H1 (cell line): ENCODE data around the gene HOXA6. TPM values are rescaled to one million over a fixed set of nuclear protein-coding genes. Genes with fewer than 3 reads are reported as not detected.

Source experiments
- CTCF ChIA-PET: fragments of 300-600 bp; sonication (Branson Sonifier 250); formaldehyde crosslinking; loops from one replicate; lab custom pipeline; 2021; ENCODE audit not compliant: partially characterized antibody; lab: Charles Lee
- POLR2A ChIA-PET: fragments of 300-600 bp; sonication (Branson Sonifier 250); formaldehyde crosslinking; loops from one replicate; lab custom pipeline; 2021; ENCODE audit warnings: inconsistent platforms; ENCODE audit not compliant: partially characterized antibody; lab: Charles Lee
- DNase-seq, 2 experiments: peaks; one replicate each; pipeline versions ENCODE4 v3.0.0 to v3.0.0-alpha.2; 2010 to 2022; ENCODE audit warnings: low spot score in 2 of 2, low read depth in 1 of 2, mixed read lengths in 1 of 2
- FAIRE-seq: peaks from 2 replicates; lab custom pipeline; 2011; peaks lifted over from hg19 to GRCh38; lab: Jason Lieb, UNC
- H2AFZ ChIP-seq: 2 replicates; pipeline ENCODE4 v1.8.1; 2012; ENCODE audit warnings: low read length, inconsistent platforms
- H2AK5ac ChIP-seq: 2 replicates; pipeline ENCODE4 v1.6.1; 2013; ENCODE audit warnings: low read depth, low read length
- H2BK120ac ChIP-seq: replicated peaks from 2 replicates; pipeline ENCODE3; 2013; ENCODE audit warnings: low read depth, low read length, inconsistent platforms
- H2BK12ac ChIP-seq: 2 replicates; pipeline ENCODE4 v1.6.1; 2013; ENCODE audit warnings: low read depth, low read length
- H2BK15ac ChIP-seq: 2 replicates; pipeline ENCODE4 v1.6.1; 2013; ENCODE audit warnings: low read length
- H2BK20ac ChIP-seq: 2 replicates; pipeline ENCODE4 v1.6.1; 2013; ENCODE audit warnings: low read length
- H2BK5ac ChIP-seq: 2 replicates; pipeline ENCODE4 v1.6.1; 2013; ENCODE audit warnings: low read depth, low read length
- H3K14ac ChIP-seq: 2 replicates; pipeline ENCODE4 v1.6.1; 2013; ENCODE audit warnings: inconsistent platforms; ENCODE audit not compliant: insufficient read length
- H3K18ac ChIP-seq: 2 replicates; pipeline ENCODE4 v1.6.1; 2013; ENCODE audit warnings: low read length; ENCODE audit errors: extremely low read depth
- H3K23ac ChIP-seq: 2 replicates; pipeline ENCODE4 v1.6.1; 2013; ENCODE audit warnings: inconsistent platforms; ENCODE audit not compliant: insufficient read length
- H3K23me2 ChIP-seq: 2 replicates; pipeline ENCODE4 v1.6.1; 2013; ENCODE audit warnings: low read depth, low read length
- H3K27ac ChIP-seq: 2 replicates; pipeline ENCODE4 v1.6.1; 2011; ENCODE audit warnings: low read depth, low read length, inconsistent platforms
- H3K27me3 ChIP-seq, 4 experiments: replicated peaks in 1 of 4; 1 replicate in 1 of 4; 2 replicates in 3 of 4; pipeline versions ENCODE4 v1.6.1 to v1.8.1; 2011 to 2013; ENCODE audit warnings: low read length in 3 of 4, mild to moderate bottlenecking in 3 of 4, inconsistent platforms in 2 of 4, mixed read lengths in 2 of 4, moderate library complexity in 1 of 4; ENCODE audit not compliant: control insufficient read depth in 3 of 4, insufficient read depth in 3 of 4; ENCODE audit errors: extremely low read depth in 1 of 4
- H3K36me3 ChIP-seq, 4 experiments: 2 replicates each; pipeline versions ENCODE4 v1.6.1 to v1.8.1; 2011 to 2013; ENCODE audit warnings: mild to moderate bottlenecking in 4 of 4, low read length in 3 of 4, moderate library complexity in 2 of 4, control low read depth in 1 of 4, inconsistent platforms in 1 of 4; ENCODE audit not compliant: insufficient read depth in 4 of 4, control insufficient read depth in 2 of 4
- H3K4ac ChIP-seq: replicated peaks from 2 replicates; pipeline ENCODE3; 2013; ENCODE audit warnings: low read length, low read depth, mixed read lengths, inconsistent platforms; ENCODE audit not compliant: insufficient read length
- H3K4me1 ChIP-seq, 4 experiments: replicated peaks in 1 of 4; 1 replicate in 1 of 4; 2 replicates in 3 of 4; pipeline versions ENCODE4 v1.6.1 to v1.8.1; 2011 to 2013; ENCODE audit warnings: low read length in 3 of 4, inconsistent platforms in 2 of 4, mixed read lengths in 1 of 4; ENCODE audit not compliant: insufficient read depth in 4 of 4, control insufficient read depth in 3 of 4
- H3K4me2 ChIP-seq, 2 experiments: 2 replicates each; pipeline versions ENCODE4 v1.6.1 to v1.8.1; 2011 to 2013; ENCODE audit warnings: low read depth in 2 of 2, low read length in 2 of 2, control low read depth in 1 of 2, inconsistent platforms in 1 of 2, mild to moderate bottlenecking in 1 of 2; ENCODE audit not compliant: insufficient read depth in 1 of 2
- H3K4me3 ChIP-seq, 4 experiments: fragments of 200-600, 300-600 bp in 1 of 4; sonication (generic), shearing (Covaris generic), sonication (Bioruptor Twin) in 1 of 4; 2 replicates each; pipeline versions ENCODE4 v1.5.1 to v1.8.1; 2011 to 2016; ENCODE audit warnings: low read length in 4 of 4, low read depth in 3 of 4, control low read depth in 2 of 4, inconsistent platforms in 2 of 4, mild to moderate bottlenecking in 2 of 4, mixed read lengths in 1 of 4, moderate library complexity in 1 of 4; ENCODE audit not compliant: insufficient read depth in 2 of 4; ENCODE audit errors: extremely low read depth in 1 of 4
- H3K56ac ChIP-seq: replicated peaks from 2 replicates; pipeline ENCODE3; 2013; ENCODE audit warnings: low read depth, mild to moderate bottlenecking, mixed read lengths, low read length, inconsistent platforms; ENCODE audit not compliant: insufficient read length
- H3K79me1 ChIP-seq: 2 replicates; pipeline ENCODE4 v1.6.1; 2013; ENCODE audit warnings: low read depth, low read length, control low read depth
- H3K79me2 ChIP-seq, 2 experiments: 2 replicates each; pipeline versions ENCODE4 v1.6.1 to v1.8.1; 2012 to 2013; ENCODE audit warnings: low read length in 2 of 2, mild to moderate bottlenecking in 2 of 2, inconsistent platforms in 1 of 2; ENCODE audit not compliant: insufficient read depth in 2 of 2, control insufficient read depth in 1 of 2
- H3K9ac ChIP-seq, 4 experiments: replicated peaks in 1 of 4; 1 replicate in 1 of 4; 2 replicates in 3 of 4; pipeline versions ENCODE4 v1.6.1 to v1.8.1; 2011 to 2013; ENCODE audit warnings: low read depth in 3 of 4, low read length in 3 of 4, control low read depth in 2 of 4, mild to moderate bottlenecking in 2 of 4, moderate library complexity in 2 of 4, inconsistent platforms in 1 of 4; ENCODE audit errors: extremely low read depth in 1 of 4
- H3K9me3 ChIP-seq, 2 experiments: 2 replicates each; pipeline versions ENCODE4 v1.6.1 to v1.8.1; 2012 to 2013; ENCODE audit warnings: mild to moderate bottlenecking in 2 of 2, moderate library complexity in 2 of 2, control low read depth in 1 of 2, inconsistent platforms in 1 of 2, low read depth in 1 of 2, low read length in 1 of 2, mixed read lengths in 1 of 2; ENCODE audit not compliant: insufficient read depth in 2 of 2
- H4K20me1 ChIP-seq, 2 experiments: replicated peaks in 1 of 2; 2 replicates each; pipeline versions ENCODE3 to v1.8.1; 2011 to 2013; ENCODE audit warnings: inconsistent platforms in 2 of 2, low read length in 2 of 2, mild to moderate bottlenecking in 1 of 2; ENCODE audit not compliant: insufficient read depth in 2 of 2, control insufficient read depth in 1 of 2
- H4K5ac ChIP-seq: 2 replicates; pipeline ENCODE4 v1.6.1; 2013; ENCODE audit warnings: low read length, low read depth, mixed read lengths, inconsistent platforms; ENCODE audit not compliant: insufficient read length
- H4K8ac ChIP-seq: 2 replicates; pipeline ENCODE4 v1.8.0; 2013; ENCODE audit warnings: mild to moderate bottlenecking, moderate library complexity, low read length, inconsistent platforms; ENCODE audit not compliant: insufficient read depth; ENCODE audit errors: extremely low read depth
- H4K91ac ChIP-seq: replicated peaks from 2 replicates; pipeline ENCODE3; 2013; ENCODE audit warnings: low read length, mixed read lengths, inconsistent platforms; ENCODE audit not compliant: insufficient read length
- RNF2 ChIP-seq: fragments of 200-900, 300-1000 bp; sonication (generic); IDR thresholded peaks from 2 replicates; pipeline ENCODE4 v1.7.1; 2016; ENCODE audit warnings: borderline replicate concordance, low read depth, mild to moderate bottlenecking, antibody characterized with exemption, low read length; ENCODE audit not compliant: poor library complexity, severe bottlenecking; ENCODE audit errors: missing control alignments
- SUZ12 ChIP-seq: fragments of 200-600 bp; sonication (generic); IDR thresholded peaks from 2 replicates; pipeline ENCODE4 v1.6.1; 2012; ENCODE audit warnings: mild to moderate bottlenecking, inconsistent platforms, low read length, moderate library complexity, mixed read lengths
- WGBS, 2 experiments: shearing (Covaris generic) in 1 of 2; methylation state at CpG; one replicate each; pipeline versions ENCODE4 v1.1.6 to v1.1.7; 2013 to 2015; ENCODE audit warnings: low lambda C conversion rate in 2 of 2, mixed read lengths in 2 of 2, inconsistent platforms in 1 of 2, low coverage in 1 of 2, missing lambda C conversion rate in 1 of 2; ENCODE audit not compliant: insufficient replicate concordance in 2 of 2, insufficient coverage in 1 of 2, insufficient read length in 1 of 2; ENCODE audit errors: extremely low coverage in 1 of 2, missing lambda C conversion rate in 1 of 2; 5-methylcytosine and 5-hydroxymethylcytosine counted together
- polyA plus RNA-seq, 7 experiments: library from polyadenylated mRNA; depleted of rRNA in 3 of 7; stranded (reverse) in 5 of 7; unstranded in 2 of 7; fragments of >200 nt in 5 of 7; fragments of 200-250 nt in 2 of 7; gene quantifications; 1 replicate in 5 of 7; 2 replicates in 1 of 7; 4 replicates in 1 of 7; pipeline versions ENCODE4 v1.2.1 to v1.2.3, GENCODE V29; 2011 to 2013; ENCODE audit warnings: missing spikeins in 2 of 7, mixed read lengths in 2 of 7
- total RNA-seq: library from RNA; stranded (reverse); fragmentation: NEBNext Ultra II Directional; extraction: Animal tissue kit (Norgen Biotek cat#: 25700); gene quantifications from 2 replicates; pipeline ENCODE4 v1.2.1, GENCODE V29; 2021

Gene HOXA6
- total and polyA plus RNA-seq, 2 of the 8 experiments (the other 6 are each of a cell fraction or from before 2014, with no cell fraction given), result not detected

DNA sequence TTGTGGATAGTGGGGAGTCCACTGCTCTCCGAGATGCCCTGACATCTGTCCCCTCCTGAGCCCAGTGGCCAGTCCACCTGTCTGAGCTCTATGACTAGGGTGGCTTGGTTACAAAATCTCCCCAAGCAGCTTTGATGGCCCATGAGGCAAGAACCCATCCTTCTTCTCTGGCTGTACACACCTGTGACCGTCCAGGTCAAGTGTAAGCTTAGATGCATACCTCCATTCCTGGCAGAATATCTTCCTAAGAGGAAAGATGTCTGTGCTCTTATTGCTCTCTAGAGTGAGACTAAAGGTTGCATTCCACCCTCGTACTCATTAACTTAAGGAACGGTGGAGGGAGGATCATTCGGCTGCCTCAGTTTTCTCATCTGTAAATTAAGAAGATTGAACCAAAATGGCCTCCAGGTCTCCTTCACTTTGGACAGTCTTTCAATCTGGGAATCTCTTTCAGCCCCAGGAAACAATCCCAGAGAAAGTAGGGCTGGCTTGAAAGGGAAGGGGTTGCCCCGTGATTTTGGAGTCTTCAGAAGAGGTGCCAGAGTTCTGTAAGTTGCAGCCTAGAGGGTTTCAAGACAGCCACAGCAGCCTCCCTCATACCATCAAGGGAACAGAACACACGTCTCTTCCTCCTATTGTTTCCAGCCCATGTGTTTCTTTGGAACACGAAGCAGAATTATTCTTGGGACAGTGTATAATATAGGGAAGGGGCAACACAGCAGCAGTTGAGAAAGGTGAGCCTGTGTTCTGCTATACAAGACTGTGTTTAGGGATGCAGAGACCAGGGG, 22.5 kb downstream of the HOXA6 start:
- Histone ChIP-seq H2BK5ac (no peak overlapping the region), H2BK15ac (no peak overlapping the region), H3K56ac (no peak overlapping the region), H4K5ac (no peak overlapping the region), H3K23ac (no peak overlapping the region), H3K23me2 (no peaks in the 10 kb centered on the region; the same call in 1 of the 2 replicates), H2AK5ac (no peak overlapping the region; the same call in 1 of the 2 replicates), H4K91ac (no peak overlapping the region), H3K79me1 (no peaks in the 10 kb centered on the region), H3K4me3 (no peak overlapping the region), H3K79me2 (no peaks in the 10 kb centered on the region), H3K36me3 (peaks cover 0 to 4% (median 0%) of the 10 kb centered on the region in 4 experiments; a peak in 1 of 8 replicates), H2AFZ (no peak overlapping the region), H2BK12ac (peak overlapping the region; percentile 35; the same call in 1 of the 2 replicates), H3K9ac (no peak overlapping the region), H4K20me1 (peaks cover 20 to 30% of the 10 kb centered on the region in 2 experiments), H3K27me3 (peaks cover 100% of the 10 kb centered on the region in 4 experiments), H3K4me2 (no peak overlapping the region), H3K18ac (no peak overlapping the region), H3K4ac (no peak overlapping the region), H2BK120ac (no peak overlapping the region), H3K14ac (no peak overlapping the region), H2BK20ac (no peak overlapping the region), H3K27ac (no peak overlapping the region), H3K9me3 (peaks cover 0 to 4% of the 10 kb centered on the region in 2 experiments; a peak in 1 of 4 replicates), H4K8ac (no peak overlapping the region), H3K4me1 (0 out of 7 replicates have a peak, but pooled peaks cover 0 to 2% (median under 1%) of the 10 kb centered on the region in 4 experiments)
- CTCF ChIA-PET, result interaction anchor here (1.0 to 1.1 kb wide), 3 partner anchors 19 to 36 kb away, joined by 3 read pairs; no protein-coding TSS in a partner anchor
- no peak for FAIRE-seq
- no peak for DNase-seq
- POLR2A ChIA-PET, result no interaction called here
- 45% methylated on average over 8 of the region's 8 CpGs; no CpG with 5 or more reads in 1 of the 2 experiments for WGBS, 2 experiments
- TF ChIP-seq RNF2 (peak; percentile 51), SUZ12 (peak; percentile 19; the same call in 1 of the 2 replicates)
